ENCODE data around the gene EFCAB7. TPM values are rescaled to one million over a fixed set of nuclear protein-coding genes. Genes with fewer than 3 reads are reported as not detected.

Gene EFCAB7
- total and polyA plus RNA-seq, 10 donors, result 2.9 to 8.2 (median 6.0) TPM

GRCh38 chr1:63545780-63546179, 22.5 kb downstream of the EFCAB7 start:
- Histone ChIP-seq H3K36me3 (peaks cover 0 to 34% (median 0%) of the 10 kb centered on the region in 6 donors), H3K27ac (no peak overlapping the region), H3K4me1 (no peaks in the 10 kb centered on the region), H3K9me3 (no peaks in the 10 kb centered on the region), H3K4me3 (no peak overlapping the region), H3K27me3 (replicated peaks in 1 of 7) (no peaks in the 10 kb centered on the region)
- intact Hi-C loops (cut with DNase I; ENCODE audit: low total_unique reads), result no loop called here
- TF ChIP-seq POLR2A (IDR thresholded peaks at IDR 0.05), result no peak
- TF ChIP-seq, protein P1, sequence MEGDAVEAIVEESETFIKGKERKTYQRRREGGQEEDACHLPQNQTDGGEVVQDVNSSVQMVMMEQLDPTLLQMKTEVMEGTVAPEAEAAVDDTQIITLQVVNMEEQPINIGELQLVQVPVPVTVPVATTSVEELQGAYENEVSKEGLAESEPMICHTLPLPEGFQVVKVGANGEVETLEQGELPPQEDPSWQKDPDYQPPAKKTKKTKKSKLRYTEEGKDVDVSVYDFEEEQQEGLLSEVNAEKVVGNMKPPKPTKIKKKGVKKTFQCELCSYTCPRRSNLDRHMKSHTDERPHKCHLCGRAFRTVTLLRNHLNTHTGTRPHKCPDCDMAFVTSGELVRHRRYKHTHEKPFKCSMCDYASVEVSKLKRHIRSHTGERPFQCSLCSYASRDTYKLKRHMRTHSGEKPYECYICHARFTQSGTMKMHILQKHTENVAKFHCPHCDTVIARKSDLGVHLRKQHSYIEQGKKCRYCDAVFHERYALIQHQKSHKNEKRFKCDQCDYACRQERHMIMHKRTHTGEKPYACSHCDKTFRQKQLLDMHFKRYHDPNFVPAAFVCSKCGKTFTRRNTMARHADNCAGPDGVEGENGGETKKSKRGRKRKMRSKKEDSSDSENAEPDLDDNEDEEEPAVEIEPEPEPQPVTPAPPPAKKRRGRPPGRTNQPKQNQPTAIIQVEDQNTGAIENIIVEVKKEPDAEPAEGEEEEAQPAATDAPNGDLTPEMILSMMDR (IDR thresholded peaks at IDR 0.05 in 8 of 11, conservative IDR thresholded peaks at IDR 0.05 in 3 of 11), result no peak
- TF ChIP-seq POLR2AphosphoS5 (IDR thresholded peaks at IDR 0.05), result no peak
- no peak for DNase-seq

DNA sequence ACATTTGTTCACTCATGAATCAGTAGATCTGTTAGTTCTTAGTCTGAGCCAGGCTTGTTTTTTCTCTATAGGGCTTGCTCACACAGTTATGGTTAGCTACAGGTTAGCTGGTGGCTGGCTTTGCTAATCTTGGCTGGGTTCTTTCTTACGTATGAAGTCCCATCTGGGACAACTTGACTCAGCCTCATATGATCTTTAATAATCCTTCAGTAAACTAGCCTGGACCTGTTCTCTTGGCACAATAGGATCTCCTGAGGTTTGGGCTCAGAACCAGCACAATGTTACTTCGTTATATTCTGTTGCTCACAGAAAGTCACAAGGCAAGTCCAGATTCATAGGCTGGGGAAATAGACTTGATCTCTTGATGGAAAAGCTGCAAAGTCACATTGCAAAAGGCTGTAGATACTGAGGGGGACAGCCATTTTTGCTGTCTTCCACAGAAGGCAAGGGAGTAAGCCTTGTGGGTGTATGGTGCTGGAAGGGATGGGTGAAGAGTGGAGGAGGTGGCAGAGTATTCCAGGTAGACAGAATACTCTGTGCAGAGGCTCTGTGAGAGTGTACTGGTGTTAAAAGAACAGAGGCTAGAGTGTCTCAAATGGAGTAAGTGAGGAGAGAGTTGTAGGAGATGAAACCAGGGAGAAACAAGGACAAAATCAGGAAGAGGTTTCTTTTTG, 24.4 kb downstream of the EFCAB7 start:
- TF ChIP-seq, protein P1 (IDR thresholded peaks at IDR 0.05 in 8 of 11, conservative IDR thresholded peaks at IDR 0.05 in 3 of 11), result no peak
- no peak for TF ChIP-seq POLR2A (IDR thresholded peaks at IDR 0.05)
- TF ChIP-seq POLR2AphosphoS5 (IDR thresholded peaks at IDR 0.05), result no peak
- peaks cover 0 to 36% (median 0%) of the 10 kb centered on the region in 6 donors for H3K36me3 ChIP-seq
- H3K27me3 ChIP-seq (replicated peaks in 1 of 7), result no peaks in the 10 kb centered on the region
- no peaks in the 10 kb centered on the region for H3K4me1 ChIP-seq
- H3K9me3 ChIP-seq, result no peaks in the 10 kb centered on the region
- intact Hi-C loops (cut with DNase I; ENCODE audit: low total_unique reads), result no loop called here
- no peak for DNase-seq
- no peak overlapping the region for H3K27ac ChIP-seq
- no peak overlapping the region for H3K4me3 ChIP-seq
- WGBS, 5 donors, result 94 to 98% (median 95%) methylated on average over 2 of the region's 2 CpGs

- Histone ChIP-seq H3K9me3 (no peaks in the 10 kb centered on the region), H3K36me3 (peaks cover 0 to 41% (median 2%) of the 10 kb centered on the region in 6 donors), H3K4me3 (no peak overlapping the region), H3K27me3 (replicated peaks in 1 of 7) (no peaks in the 10 kb centered on the region), H3K4me1 (no peaks in the 10 kb centered on the region), H3K27ac (no peak overlapping the region)
- TF ChIP-seq, protein P1 (IDR thresholded peaks at IDR 0.05 in 8 of 11, conservative IDR thresholded peaks at IDR 0.05 in 3 of 11), result no peak
- DNase-seq, result no peak
- intact Hi-C loops (cut with DNase I; ENCODE audit: low total_unique reads), result no loop called here
- 87 to 95% (median 91%) methylated on average over 2 of the region's 2 CpGs for WGBS, 5 donors
Measured at GRCh38 chr1:63548303-63548702, 25.0 kb downstream of the EFCAB7 start.

DNA sequence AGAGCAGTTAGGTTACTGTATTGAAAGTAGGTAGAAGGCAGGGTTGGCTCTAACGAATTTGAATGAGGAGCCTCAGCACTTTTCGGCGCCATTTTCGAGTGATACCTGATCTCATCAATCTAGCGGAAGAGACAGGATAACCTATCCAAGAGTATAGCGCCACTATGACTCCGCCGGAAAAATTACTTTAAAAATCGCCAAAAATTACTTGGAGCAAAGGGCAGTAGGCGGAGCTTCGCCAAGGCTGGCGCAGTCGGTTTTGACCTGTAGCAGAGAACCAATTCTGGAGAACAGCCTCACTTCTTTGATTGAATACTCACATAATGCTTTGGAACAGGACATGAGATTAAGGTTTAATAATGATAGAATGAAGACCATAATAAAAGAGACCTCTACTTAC, 25.6 kb downstream of the EFCAB7 start:
- Histone ChIP-seq H3K27ac (no peak overlapping the region), H3K4me3 (no peak overlapping the region), H3K27me3 (replicated peaks in 1 of 7) (no peaks in the 10 kb centered on the region), H3K9me3 (no peaks in the 10 kb centered on the region), H3K4me1 (no peaks in the 10 kb centered on the region), H3K36me3 (peaks cover 0 to 44% (median 2%) of the 10 kb centered on the region in 6 donors)
- 94 to 98% (median 96%) methylated on average over 12 to 13 of the region's 13 CpGs for WGBS, 5 donors
- TF ChIP-seq POLR2AphosphoS5 (IDR thresholded peaks at IDR 0.05) (no peak), POLR2A (IDR thresholded peaks at IDR 0.05) (no peak)
- TF ChIP-seq, protein P1 (IDR thresholded peaks at IDR 0.05 in 8 of 11, conservative IDR thresholded peaks at IDR 0.05 in 3 of 11), result no peak
- intact Hi-C loops (cut with DNase I; ENCODE audit: low total_unique reads), result no loop called here
- DNase-seq, result no peak
